GM21529 (cell line): ENCODE results near the gene KAZN.

ENCODE experiments used
- ATAC-seq: cut with Tn5 transposase; IDR thresholded peaks from one replicate; pipeline ENCODE4 v1.9.1; 2021; ENCODE audit not compliant: unreplicated experiment

Gene KAZN

DNA sequence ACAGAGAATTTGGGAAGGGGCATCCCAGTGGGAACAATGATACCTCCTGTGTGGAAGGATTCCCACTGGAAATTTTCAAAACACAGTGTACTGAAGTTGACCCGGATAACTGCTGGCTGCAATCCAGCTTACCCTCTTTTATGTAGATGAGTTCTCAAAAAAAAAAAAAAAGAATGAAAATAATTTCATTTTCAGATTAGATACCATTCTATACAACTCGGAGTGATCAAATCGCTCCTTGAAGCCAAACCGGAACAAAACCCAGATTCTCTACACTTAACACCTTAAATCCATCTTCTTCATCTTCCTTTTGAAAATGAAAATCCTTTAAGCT is 69.1 kb downstream of the KAZN start:
- no peak for ATAC-seq

DNA sequence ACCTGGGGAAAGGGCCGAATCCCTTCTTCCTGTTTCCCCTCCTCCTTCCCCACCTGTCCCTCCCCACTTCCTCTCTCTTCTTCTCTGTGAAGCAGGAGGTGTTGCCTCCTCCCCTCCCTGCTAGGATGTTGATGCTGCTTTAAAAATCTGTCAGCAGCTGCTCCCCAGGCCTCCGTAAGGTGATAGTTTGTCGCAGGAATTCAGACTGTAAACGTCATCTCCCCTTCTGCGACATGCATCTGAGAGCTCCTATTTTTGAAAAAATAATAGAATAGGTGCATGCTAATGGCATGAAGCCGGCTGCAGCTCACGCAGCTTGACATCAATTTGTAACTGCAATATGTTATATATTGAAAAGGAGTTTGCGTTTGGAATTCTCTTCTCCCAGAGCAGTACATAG is 70.1 kb downstream of the KAZN start:
- ATAC-seq = no peak

DNA sequence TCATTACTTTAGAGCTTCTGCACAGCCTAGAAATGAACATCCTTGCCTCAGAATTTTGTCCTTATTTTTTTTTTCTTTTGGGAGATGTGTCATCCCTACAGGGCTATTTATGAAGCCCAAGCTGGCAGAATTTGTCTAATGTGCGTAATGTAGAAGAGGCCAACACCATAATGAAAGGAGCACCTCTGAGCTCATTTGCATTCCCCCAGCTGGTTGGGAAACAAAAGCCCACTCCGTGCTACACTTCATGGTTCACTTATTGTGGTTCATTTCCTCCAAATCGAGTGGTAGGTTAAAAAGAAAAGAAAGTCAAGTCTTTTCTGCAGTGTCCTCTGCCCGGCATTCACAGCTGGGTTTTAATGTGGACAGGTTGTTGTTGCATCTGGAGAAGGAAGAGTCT is 73.5 kb downstream of the KAZN start:
- ATAC-seq = no peak

DNA sequence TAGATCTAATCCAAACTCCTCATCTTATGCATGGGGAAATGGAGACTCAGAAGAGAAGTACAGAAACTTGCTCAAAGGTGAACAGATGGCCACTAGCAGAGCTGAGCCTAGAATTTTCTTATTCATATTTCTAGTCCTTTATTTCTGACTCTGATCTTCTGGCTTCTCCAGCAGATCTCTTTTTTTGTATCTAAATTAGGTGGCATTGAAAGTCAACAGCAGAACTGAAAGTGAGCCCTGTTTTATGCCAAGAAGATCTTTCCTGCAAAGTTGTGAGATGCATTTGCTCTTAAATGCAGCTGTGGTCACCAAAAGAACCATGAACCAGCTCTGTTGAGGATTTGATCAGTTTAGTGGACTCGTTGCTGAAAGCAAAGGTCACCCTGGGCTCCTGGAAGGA is 75.5 kb downstream of the KAZN start:
- no peak for ATAC-seq

DNA sequence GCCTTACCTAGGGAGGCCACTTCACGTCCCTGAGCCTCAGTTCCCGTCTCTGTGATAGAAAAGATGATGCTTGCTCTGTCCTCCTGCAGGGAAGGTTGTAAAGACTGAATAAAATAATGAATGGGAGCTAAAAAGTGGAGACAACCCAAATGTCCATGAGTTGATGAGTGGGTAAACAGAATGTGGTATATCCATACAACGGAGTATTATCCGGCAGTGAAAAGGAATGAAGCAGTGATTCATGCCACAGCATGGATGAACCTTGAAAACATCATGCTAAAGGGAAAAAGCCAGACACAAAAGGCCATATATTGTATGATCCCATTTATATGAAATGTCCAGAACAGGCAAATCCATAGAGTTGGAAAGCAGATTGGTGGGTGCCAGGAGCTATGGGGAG is 77.9 kb downstream of the KAZN start:
- ATAC-seq = no peak

DNA sequence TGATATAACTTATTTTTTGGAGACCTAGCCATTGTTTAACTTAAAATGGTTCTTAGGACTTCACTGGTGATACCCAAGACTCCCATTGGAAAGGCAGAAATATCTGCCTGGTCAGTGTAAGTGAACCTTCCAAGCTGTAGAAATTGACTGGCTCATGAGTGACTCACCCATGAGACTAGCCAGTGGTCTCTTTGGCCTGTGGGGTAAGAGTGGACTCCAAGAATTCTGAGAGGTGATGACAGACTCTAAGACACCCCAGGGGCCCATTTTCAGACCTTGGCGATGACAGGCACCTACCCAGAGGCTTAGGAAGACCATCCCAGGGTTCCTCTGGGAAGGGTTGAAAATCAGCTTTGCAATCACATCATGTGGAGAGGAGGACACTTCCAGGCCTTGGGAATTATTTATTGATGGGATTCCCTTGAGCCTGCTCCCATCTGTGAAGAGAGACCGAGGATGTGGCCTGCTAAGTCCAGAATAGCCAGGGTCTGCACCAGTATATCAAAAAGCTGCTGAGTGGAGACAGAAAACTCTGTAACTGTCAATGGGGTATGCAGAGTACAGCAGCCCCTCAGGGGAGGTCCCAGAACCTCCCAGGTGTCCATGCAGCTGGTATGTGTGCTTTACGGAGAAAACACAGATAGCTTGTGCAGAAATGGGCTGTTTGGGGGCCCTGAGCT is 78.9 kb downstream of the KAZN start:
- ATAC-seq = no peak

DNA sequence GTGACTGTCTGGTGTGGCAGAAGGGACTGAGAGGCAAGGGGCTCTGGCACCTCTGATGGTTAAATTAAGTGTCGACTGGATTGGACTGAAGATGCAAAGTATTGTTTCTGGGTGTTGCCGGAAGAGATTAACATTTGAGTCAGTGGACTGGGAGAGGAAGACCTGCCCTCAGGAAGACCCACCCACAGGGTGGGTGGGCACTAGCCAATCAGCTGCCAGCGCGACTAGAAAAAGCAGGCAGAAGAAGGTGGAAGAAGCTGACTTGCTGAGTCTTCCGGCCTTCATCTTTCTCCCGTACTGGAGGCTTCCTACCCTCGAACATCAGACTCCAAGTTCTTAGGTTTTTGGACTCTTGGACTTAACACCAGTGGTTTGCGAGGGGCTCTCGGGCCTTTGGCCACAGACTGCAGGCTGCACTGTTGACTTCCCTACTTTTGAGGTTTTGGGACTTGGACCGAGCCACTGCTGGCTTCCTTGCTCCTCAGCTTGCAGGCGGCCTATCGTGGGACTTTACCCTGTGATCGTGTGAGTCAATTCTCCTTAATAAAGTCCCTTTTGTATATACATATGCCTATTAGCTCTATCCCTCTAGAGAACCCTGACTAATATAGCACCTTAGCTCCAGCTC is 79.6 kb downstream of the KAZN start:
- ATAC-seq = no peak

DNA sequence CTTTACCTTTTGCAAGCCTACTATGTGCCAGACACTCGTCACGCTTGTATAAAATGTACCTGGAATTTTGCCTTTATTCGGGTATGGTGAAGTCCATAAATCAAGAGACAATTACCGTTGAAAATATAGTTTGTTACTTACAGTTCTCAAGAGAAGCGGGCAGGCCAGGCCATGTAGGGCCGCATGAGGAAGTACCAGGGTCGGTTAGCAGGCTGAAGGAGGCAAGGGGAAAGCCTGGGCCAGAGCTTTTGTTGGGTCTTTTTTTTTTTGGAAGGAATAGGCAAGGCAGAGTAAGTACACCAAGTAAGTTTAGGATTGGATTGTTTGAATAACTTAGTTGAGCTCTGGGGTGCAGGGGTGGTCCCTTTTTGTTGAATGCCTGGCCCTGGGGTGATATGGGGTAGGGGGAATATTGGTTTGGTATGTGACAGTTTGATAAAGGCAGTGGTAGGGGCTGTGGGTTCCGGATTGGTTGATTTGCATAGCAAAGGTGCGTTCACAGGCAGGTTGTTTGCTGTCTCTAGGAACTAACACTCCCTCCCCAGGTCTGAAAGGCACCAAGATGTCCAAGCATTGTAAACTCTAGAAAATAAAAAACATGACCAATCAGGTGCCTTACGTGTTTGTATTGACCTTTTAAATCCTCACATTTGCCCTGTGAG is 80.7 kb downstream of the KAZN start:
- ATAC-seq = no peak

DNA sequence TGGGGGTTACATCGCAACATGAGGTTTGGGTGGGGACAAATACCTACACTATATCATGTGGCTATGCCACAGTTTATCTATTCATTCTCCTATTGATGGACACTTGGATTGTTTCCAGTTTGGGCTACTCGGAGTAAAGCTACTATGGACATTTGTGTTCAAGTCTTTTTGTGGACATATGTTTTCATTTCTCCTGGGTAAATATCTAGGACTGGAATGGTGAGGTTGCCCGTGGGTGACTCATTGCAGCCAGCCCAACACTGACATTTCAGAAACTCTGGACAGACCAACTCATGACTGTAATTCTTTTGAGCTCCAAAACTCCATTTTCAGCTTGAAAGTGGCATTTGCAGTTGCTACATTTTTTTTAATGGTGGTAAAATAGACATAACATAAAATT is 82.7 kb downstream of the KAZN start:
- ATAC-seq = no peak

DNA sequence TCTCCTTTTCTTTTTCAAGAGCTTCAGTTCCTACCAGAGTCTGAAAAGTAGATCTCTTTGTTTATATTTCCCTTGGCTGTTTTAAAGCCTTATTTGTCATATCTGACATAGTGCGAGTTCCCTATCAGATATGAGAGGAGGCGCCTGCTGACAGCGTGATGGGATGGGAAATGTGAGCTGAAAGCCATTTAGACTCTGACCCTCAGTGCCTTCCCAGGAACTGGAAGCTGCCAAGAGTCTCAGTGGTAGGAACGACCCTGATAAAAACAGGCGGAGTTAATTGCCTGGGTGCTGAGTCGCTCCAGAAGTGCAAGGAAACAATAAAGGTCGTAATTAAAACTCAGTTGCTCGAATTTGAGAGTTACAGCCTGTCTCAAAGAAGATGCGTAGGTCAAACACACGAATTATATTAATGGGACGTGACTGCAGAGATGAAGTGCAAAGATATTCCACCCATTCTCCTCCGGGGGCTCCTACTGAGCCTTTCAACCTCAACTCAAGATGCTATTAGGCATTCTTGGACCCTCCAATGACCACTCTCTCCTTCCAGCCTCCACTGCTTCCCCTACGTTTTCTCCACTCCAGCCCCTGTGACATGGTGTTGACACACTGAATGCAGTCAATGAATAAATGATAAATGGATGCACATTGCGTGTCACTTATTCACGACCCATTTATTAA is 84.6 kb downstream of the KAZN start:
- no peak for ATAC-seq

DNA sequence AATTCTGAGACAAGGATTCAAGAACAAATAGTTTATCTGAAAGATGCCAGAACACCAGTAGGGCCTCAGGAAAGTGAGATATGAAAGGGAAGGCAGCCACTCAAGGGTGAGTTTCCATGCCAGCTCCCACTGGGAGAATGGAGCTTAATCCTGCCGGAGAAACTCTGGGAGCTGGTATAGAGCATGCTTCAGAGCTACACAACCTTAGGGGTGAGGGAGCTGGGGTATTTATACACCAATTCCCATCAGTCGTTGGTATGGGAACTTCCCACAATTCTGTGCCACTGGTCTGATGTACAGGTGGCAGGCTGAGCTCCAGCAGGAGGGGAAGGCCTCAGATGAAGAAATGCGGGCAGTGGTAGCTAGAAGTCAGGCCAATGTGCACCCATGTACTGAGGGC is 86.6 kb downstream of the KAZN start:
- no peak for ATAC-seq

DNA sequence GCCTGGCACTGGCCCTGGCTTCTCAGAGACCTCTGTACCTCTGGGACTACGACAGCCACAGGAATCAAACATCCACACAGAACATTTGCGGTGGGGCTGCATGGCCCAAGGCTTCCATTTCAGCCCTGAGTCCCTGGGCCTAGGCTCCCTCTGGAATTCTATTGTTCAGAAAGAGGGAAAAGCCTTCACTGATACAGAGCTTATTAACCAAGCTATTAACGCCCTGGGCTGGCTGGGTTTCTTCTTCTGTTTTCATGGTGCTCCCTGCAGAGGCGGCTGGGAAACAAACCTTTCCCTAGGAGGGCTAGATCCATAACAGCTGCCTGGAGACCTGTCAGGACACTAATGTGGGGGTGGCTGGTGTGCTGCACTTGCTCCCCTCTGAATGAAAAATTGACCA is 88.2 kb downstream of the KAZN start:
- no peak for ATAC-seq

DNA sequence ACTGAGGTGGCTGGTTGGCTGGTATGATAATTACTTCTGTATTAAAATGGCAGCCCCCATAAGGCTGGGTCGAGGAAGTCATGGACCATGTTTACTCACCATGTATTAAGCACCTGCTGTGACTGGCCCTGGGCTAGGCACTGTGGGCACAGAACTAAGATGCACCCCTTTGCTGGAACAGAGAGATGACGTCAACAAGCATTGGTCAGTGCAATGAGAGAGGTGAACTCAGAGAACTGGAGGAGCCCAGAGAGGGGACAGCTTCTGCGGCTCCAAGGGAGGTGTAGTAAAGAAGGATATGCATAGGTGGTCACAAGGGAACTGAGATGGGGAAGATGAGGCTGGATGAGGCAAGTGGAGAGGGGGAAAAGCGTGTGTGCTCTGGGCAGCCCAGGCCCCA is 88.7 kb downstream of the KAZN start:
- no peak for ATAC-seq

DNA sequence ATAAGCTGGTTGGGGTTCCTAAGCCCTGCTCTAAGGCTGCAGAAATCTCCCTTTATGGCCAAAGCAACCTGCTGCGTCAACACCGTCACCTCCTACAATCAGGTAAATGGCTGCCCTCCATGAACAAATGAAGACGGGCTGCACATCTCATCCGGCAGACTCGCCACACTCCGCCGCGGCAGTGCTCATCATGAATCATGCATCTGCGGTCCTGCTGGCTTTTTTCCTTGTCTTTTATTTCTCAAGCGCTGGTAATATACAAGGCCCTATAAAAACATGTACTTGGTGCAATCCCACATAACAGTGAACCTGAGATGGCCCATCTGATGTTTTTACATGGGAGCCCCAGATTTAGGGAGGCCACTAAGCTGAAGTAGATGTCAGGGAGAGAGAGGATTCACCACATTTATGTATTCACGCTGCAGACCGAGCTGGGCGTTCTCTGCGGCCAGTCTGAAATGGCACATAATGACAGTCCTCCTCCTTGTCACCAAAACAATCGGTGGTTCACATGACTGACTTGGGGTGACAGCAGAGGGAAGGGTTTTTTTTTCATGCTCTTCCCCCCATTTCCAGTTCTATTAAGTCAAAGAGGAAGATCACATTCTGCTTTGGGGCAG is 91.6 kb downstream of the KAZN start:
- no peak for ATAC-seq

DNA sequence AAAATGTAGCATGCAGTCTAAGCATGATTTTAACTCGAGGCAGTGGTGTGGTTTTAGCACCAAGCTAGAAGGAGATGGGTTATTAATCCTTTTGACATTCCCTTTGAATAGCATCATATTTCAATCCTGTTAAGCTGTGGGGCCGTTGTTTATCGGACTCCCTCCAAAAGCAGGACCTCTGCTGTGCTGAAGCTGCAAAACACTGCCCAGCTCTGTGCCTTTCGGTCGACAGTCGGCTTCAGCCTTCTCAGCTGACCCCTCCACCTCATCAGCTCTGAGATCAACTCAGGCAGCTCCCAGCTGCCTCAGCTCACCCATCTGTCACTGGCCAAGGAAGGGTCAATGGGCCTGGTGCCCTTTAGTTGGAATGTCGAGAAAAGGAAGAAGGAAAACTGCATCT is 95.5 kb downstream of the KAZN start:
- no peak for ATAC-seq

DNA sequence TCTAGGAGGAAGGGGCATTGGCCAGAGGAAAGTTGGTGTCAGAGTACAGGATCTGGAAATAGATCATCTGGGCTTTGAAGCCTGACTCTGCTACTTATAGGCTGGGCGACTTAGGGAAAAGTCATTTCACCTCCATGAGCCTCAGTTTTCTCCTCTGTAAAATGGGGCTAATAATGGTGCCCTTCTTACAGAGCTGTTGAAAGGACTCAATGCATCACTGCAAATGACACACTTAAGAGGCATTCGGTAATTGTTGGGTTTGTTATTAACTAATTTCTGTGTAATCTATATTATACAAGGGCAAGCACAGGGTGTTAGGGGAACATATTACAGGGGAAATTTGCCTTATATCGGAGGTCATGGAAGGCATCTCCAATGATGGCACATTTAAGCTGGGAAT is 96.1 kb downstream of the KAZN start:
- no peak for ATAC-seq

DNA sequence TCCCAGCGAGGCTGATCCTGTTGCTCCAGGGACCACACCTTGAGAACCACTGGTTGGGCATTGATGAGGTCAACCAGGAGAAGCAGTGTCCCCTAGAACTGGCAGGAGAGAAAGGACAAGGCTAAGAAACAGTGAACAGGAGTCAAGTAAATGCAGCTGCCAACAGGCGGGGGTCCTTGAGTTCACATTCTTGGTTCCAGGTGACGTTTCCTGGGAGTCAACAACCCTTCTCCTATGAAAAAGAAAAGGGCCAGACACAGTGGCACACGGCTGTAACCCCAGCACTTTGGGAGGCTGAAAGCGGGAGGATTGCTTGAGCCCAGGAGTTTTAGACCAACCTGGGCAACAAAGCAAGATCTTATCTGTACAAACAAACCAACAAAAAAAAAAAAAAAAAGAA is 98.3 kb downstream of the KAZN start:
- ATAC-seq = no peak

DNA sequence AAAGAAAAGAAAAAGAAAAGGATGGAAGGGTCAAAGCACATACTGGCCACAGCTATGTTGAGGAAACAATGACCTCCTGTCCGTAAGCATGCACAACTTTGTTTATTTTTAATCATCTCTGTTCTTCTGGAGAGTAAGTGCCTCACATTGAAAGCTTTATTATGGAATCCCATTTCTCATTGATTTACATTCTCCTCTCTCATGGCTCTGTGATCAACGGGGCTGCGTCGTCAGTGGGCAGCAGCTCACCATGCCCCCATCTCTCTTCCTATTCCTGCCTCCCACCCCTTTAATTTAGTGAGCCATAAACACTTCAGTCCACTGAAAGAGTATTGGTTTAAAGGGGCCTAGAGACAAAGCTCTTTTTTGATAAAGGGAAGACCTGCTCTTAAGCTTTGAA is 98.9 kb downstream of the KAZN start:
- ATAC-seq = no peak

DNA sequence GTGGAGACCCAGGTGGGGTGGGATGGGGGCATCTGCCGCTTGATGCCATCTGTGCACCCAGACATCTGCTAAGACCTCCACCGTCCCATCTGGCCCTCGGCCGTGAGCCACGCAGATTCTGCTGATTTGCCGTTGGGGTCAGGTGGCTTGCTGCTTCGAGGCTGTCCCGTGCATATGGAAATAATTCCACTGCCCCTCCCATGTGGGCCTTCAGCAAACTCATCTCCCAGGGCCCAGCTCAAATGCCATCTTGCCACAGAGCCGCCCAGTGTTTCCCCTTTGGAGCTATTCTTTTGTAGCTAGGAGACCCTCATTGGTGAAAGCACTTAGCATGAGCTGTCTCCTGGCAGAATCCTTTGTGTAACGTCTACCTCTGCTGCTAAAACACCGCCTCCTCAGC is 99.8 kb downstream of the KAZN start:
- no peak for ATAC-seq

DNA sequence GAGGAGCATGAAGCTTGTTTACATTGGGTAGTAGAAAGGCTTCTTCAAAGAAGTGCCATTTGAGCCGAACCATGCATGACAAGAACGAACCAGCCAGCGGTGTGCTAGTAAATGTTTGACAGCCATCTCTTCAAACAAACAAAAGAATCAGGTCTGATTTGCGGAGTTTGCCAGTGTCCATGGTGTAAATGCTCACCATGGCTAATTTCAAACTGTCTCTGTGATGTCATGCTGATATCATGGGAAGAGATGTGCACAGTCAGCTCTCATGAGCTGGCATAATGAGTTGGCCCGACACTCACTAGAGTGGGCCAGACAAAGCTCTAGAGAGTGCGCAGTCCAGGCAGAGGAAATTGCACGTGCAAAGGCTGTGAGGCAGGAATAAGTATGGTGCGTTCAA is 101.1 kb downstream of the KAZN start:
- ATAC-seq = no peak

DNA sequence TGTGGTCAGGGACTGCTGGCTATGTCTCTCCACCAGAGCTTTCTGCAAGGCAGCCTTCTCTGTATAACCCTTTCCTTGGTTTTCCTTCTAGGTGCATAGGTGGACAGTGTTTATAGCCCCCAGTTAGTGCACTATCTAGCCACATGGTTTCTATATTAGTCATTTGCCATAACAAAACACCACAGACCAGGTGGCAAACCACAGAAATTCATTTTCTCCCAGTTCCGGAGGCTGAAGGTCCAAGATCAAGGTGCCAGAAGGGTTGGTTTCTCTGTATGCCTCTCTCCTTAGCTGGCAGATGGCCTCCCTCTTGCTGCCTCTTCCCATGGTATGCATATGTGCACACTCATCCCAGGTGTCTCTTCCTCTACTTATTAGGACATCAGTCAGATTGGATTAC is 106.4 kb downstream of the KAZN start:
- ATAC-seq = no peak

DNA sequence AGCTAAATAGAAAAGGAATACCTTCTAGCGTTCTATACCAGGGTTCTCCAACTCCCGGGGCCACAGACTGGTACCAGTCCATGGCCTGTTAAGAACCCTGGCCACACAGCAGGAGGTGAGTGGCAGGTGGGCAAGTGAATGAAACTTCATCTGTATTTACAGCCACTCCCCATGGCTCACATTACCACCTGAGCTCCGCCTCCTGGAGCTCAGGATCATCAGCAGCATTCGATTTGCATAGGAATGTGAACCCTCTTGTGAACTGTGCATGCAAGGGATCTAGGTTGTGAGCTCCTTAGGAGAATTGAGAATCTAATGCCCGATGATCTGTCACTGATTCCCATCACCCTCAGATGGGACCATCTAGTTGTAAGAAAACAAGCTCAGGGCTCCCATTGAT is 107.3 kb downstream of the KAZN start:
- no peak for ATAC-seq
